Osteoblast (primary cell): Measurements from ENCODE around the gene EVC2. TPM values are rescaled to one million over a fixed set of nuclear protein-coding genes. Genes with fewer than 3 reads are reported as not detected.
A peak's percentile ranks its signal among the peaks of the same experiment; 100 is the strongest.

Experiments used
- DNase-seq: peaks from one replicate; pipeline ENCODE4 v3.0.0; 2011; ENCODE audit warnings: low spot score, mixed read lengths; ENCODE audit not compliant: insufficient read length; ENCODE audit errors: missing footprints
- H2AFZ ChIP-seq: 2 replicates; pipeline ENCODE4 v1.6.0; 2011; ENCODE audit warnings: mild to moderate bottlenecking, low read length
- H3K27ac ChIP-seq: 2 replicates; pipeline ENCODE4 v1.5.1; 2011; ENCODE audit warnings: mild to moderate bottlenecking, low read depth, low read length, moderate library complexity
- H3K27me3 ChIP-seq: 2 replicates; pipeline ENCODE4 v1.6.0; 2012; ENCODE audit warnings: mild to moderate bottlenecking, control low read depth, inconsistent platforms, low read length, moderate library complexity; ENCODE audit not compliant: insufficient read depth
- H3K36me3 ChIP-seq: 2 replicates; pipeline ENCODE4 v1.5.1; 2011; ENCODE audit warnings: mild to moderate bottlenecking, low read length, control low read depth, moderate library complexity; ENCODE audit not compliant: insufficient read depth
- H3K4me1 ChIP-seq: 2 replicates; pipeline ENCODE4 v1.5.1; 2011; ENCODE audit warnings: mild to moderate bottlenecking, low read length, control low read depth, moderate library complexity; ENCODE audit not compliant: insufficient read depth
- H3K4me2 ChIP-seq: 2 replicates; pipeline ENCODE4 v1.6.0; 2011; ENCODE audit warnings: mild to moderate bottlenecking, low read length; ENCODE audit not compliant: insufficient read depth
- H3K4me3 ChIP-seq: fragments of 200-600 bp; sonication (generic); 3 replicates; pipeline ENCODE4 v1.5.1; 2012; ENCODE audit warnings: mild to moderate bottlenecking, low read length, inconsistent platforms; ENCODE audit not compliant: insufficient read depth
- H3K79me2 ChIP-seq: 2 replicates; pipeline ENCODE4 v1.6.0; 2012; ENCODE audit warnings: mild to moderate bottlenecking, low read length, control low read depth, inconsistent platforms; ENCODE audit not compliant: insufficient read depth
- H3K9me3 ChIP-seq: 2 replicates; pipeline ENCODE4 v1.5.1; 2011; ENCODE audit warnings: low read depth, low read length, control low read depth
- H4K20me1 ChIP-seq: 2 replicates; pipeline ENCODE4 v1.6.0; 2012; ENCODE audit warnings: mild to moderate bottlenecking, low read length, control low read depth; ENCODE audit not compliant: insufficient read depth
- CTCF ChIP-seq: IDR thresholded peaks from 2 replicates; pipeline ENCODE4 v1.5.1; 2011; ENCODE audit warnings: mild to moderate bottlenecking, low read depth, low read length, moderate library complexity; ENCODE audit errors: extremely low read depth
- total RNA-seq: library from RNA; depleted of rRNA; stranded (reverse); fragments of >200 nt; gene quantifications from 2 replicates; pipeline ENCODE4 v1.2.3, GENCODE V29; 2012

EVC2 gene
- total RNA-seq, 1 donor = 19.2 TPM

DNA sequence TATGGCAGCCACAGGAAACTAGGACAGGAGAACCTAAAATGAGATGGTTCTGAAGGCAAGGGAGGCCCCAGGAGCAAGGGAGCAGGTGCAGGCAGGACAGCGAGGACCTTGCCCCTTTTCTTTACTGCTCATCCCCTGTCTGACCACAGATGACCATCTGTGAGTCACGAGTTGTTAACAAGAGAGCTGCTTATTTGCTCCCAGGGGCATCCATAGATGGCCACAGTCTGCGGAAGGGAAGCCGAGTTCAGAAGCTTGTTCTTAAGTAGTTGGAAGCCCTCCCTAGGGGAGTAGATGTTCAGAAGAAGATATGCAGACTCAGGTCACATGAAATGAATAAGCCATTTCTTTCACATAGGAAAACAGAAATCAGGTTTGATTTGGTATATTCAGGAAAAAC, 69.4 kb downstream of the EVC2 start:
- no peak for TF ChIP-seq CTCF
- no peaks in the 10 kb centered on the region for H3K79me2 ChIP-seq
- no peak overlapping the region for H3K4me3 ChIP-seq
- H3K27ac ChIP-seq = peak overlapping the region; percentile 94
- H3K27me3 ChIP-seq = no peaks in the 10 kb centered on the region
- H3K4me2 ChIP-seq = peak overlapping the region; percentile 41
- H4K20me1 ChIP-seq = no peaks in the 10 kb centered on the region
- peak; percentile 90 for DNase-seq
- peak overlapping the region; percentile 23 for H2AFZ ChIP-seq
- H3K9me3 ChIP-seq = no peaks in the 10 kb centered on the region
- peaks cover 15% of the 10 kb centered on the region for H3K36me3 ChIP-seq
- H3K4me1 ChIP-seq = peaks cover 50% of the 10 kb centered on the region

- H2AFZ ChIP-seq = no peak overlapping the region
- H3K4me1 ChIP-seq = peaks cover 50% of the 10 kb centered on the region
- no peaks in the 10 kb centered on the region for H4K20me1 ChIP-seq
- H3K4me2 ChIP-seq = peak overlapping the region; percentile 41
- peaks cover 15% of the 10 kb centered on the region for H3K36me3 ChIP-seq
- no peaks in the 10 kb centered on the region for H3K9me3 ChIP-seq
- no peak for TF ChIP-seq CTCF
- peak; percentile 88 for DNase-seq
- no peak overlapping the region for H3K4me3 ChIP-seq
- H3K27ac ChIP-seq = peak overlapping the region; percentile 94
- no peaks in the 10 kb centered on the region for H3K27me3 ChIP-seq
- H3K79me2 ChIP-seq = no peaks in the 10 kb centered on the region
Observed at GRCh38 chr4:5638316-5638715, 70.0 kb downstream of the EVC2 start.

- peak overlapping the region; percentile 94 for H3K27ac ChIP-seq
- H4K20me1 ChIP-seq = no peaks in the 10 kb centered on the region
- no peaks in the 10 kb centered on the region for H3K79me2 ChIP-seq
- no peak for TF ChIP-seq CTCF
- peaks cover 18% of the 10 kb centered on the region for H3K36me3 ChIP-seq
- H3K4me1 ChIP-seq = peaks cover 50% of the 10 kb centered on the region
- no peaks in the 10 kb centered on the region for H3K9me3 ChIP-seq
- DNase-seq = no peak
- no peak overlapping the region for H3K4me2 ChIP-seq
- no peaks in the 10 kb centered on the region for H3K27me3 ChIP-seq
- no peak overlapping the region for H2AFZ ChIP-seq
- H3K4me3 ChIP-seq = no peak overlapping the region
Observed at GRCh38 chr4:5636766-5637670, 71.3 kb downstream of the EVC2 start.

DNA sequence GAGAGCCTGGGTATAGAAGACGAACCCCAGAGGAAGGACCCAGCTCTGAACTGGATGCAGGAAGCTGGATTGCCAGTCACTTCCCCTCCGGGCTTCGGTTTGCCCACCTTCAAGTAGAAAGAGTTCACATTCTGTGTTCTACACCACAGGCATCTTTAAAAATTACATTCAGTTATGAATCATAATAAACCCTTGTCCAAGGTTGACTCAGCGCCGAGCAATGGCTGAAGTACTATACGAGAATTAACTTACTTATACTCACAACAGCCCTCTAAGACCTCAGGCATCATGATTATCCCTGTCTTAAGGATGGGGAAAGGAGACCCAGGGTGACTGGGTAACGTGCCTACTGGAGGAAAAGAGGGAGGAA, 72.5 kb downstream of the EVC2 start:
- peak; percentile 92 for DNase-seq
- Histone ChIP-seq H3K79me2 (no peaks in the 10 kb centered on the region), H3K4me3 (peak overlapping the region; percentile 21), H2AFZ (peak overlapping the region; percentile 11), H3K4me2 (peak overlapping the region; percentile 59), H3K27ac (peak overlapping the region; percentile 84), H4K20me1 (no peaks in the 10 kb centered on the region), H3K9me3 (no peaks in the 10 kb centered on the region), H3K36me3 (peaks cover 26% of the 10 kb centered on the region), H3K27me3 (no peaks in the 10 kb centered on the region), H3K4me1 (peaks cover 50% of the 10 kb centered on the region)
- TF ChIP-seq CTCF = no peak
